ENCODE results near the gene ICOS.

Gene ICOS

GRCh38 chr2:203936535-203936934 lies at the start of gene ICOS:
ICOS (plus strand) TSS chr2:203936763; CDS start chr2:203936815, 52 bp downstream.
- peaks cover 7% of the 10 kb centered on the region for H3K27me3 Mint-ChIP-seq
- ATAC-seq = no peak
- peaks cover 3% of the 10 kb centered on the region for H3K9me3 Mint-ChIP-seq
- peaks cover 6% of the 10 kb centered on the region for H3K4me1 Mint-ChIP-seq
- no peak within 1 kb of the TSS for H3K27ac Mint-ChIP-seq
- H3K36me3 Mint-ChIP-seq = no peaks in the 10 kb centered on the region
- no peak within 1 kb of the TSS for H3K4me3 Mint-ChIP-seq

GRCh38 chr2:203887677-203888076 lies 48.9 kb upstream of the ICOS start:
- Mint-ChIP-seq H3K36me3 (no peaks in the 10 kb centered on the region), H3K27me3 (peaks cover 8% of the 10 kb centered on the region), H3K27ac (no peak overlapping the region), H3K4me3 (no peak overlapping the region), H3K9me3 (no peaks in the 10 kb centered on the region), H3K4me1 (peaks cover 6% of the 10 kb centered on the region)
- ATAC-seq = no peak

- Mint-ChIP-seq H3K4me3 (no peak overlapping the region), H3K9me3 (no peaks in the 10 kb centered on the region), H3K27me3 (peaks cover 8% of the 10 kb centered on the region), H3K27ac (no peak overlapping the region), H3K4me1 (peaks cover 6% of the 10 kb centered on the region), H3K36me3 (no peaks in the 10 kb centered on the region)
- no peak for ATAC-seq
These were observed 47.0 kb upstream of the ICOS start for GRCh38 chr2:203889542-203889941.

- Mint-ChIP-seq H3K9me3 (no peaks in the 10 kb centered on the region), H3K27ac (no peak overlapping the region), H3K36me3 (no peaks in the 10 kb centered on the region), H3K4me3 (no peak overlapping the region), H3K27me3 (peaks cover 8% of the 10 kb centered on the region), H3K4me1 (peaks cover 6% of the 10 kb centered on the region)
- no peak for ATAC-seq
These were observed 46.6 kb upstream of the ICOS start for GRCh38 chr2:203889944-203890343.

- no peak for ATAC-seq
- no peaks in the 10 kb centered on the region for H3K9me3 Mint-ChIP-seq
- no peak overlapping the region for H3K4me3 Mint-ChIP-seq
- no peaks in the 10 kb centered on the region for H3K36me3 Mint-ChIP-seq
- H3K27me3 Mint-ChIP-seq = peaks cover 8% of the 10 kb centered on the region
- H3K27ac Mint-ChIP-seq = no peak overlapping the region
- peaks cover 6% of the 10 kb centered on the region for H3K4me1 Mint-ChIP-seq
These were observed 45.8 kb upstream of the ICOS start for GRCh38 chr2:203890733-203891132.

- Mint-ChIP-seq H3K4me3 (no peak overlapping the region), H3K27ac (no peak overlapping the region)
- ATAC-seq = peak; percentile 68
These were observed 45.1 kb upstream of the ICOS start for GRCh38 chr2:203891474-203891873.

GRCh38 chr2:203892207-203892606 lies 44.4 kb upstream of the ICOS start:
- Mint-ChIP-seq H3K9me3 (no peaks in the 10 kb centered on the region), H3K36me3 (no peaks in the 10 kb centered on the region), H3K27me3 (peaks cover 8% of the 10 kb centered on the region), H3K4me3 (no peak overlapping the region), H3K4me1 (peaks cover 12% of the 10 kb centered on the region), H3K27ac (no peak overlapping the region)
- ATAC-seq = no peak

More at GRCh38 chr2:203891474-203891873, 45.1 kb upstream of the ICOS start:
- H3K4me1 Mint-ChIP-seq = peaks cover 6% of the 10 kb centered on the region
- peaks cover 8% of the 10 kb centered on the region for H3K27me3 Mint-ChIP-seq
- H3K9me3 Mint-ChIP-seq = no peaks in the 10 kb centered on the region
- no peaks in the 10 kb centered on the region for H3K36me3 Mint-ChIP-seq

GRCh38 chr2:203893401-203893800 lies 43.2 kb upstream of the ICOS start:
- no peaks in the 10 kb centered on the region for H3K36me3 Mint-ChIP-seq
- ATAC-seq = no peak
- no peak overlapping the region for H3K4me3 Mint-ChIP-seq
- H3K27ac Mint-ChIP-seq = no peak overlapping the region
- H3K9me3 Mint-ChIP-seq = no peaks in the 10 kb centered on the region
- H3K4me1 Mint-ChIP-seq = peaks cover 24% of the 10 kb centered on the region
- H3K27me3 Mint-ChIP-seq = peaks cover 8% of the 10 kb centered on the region

GRCh38 chr2:203893840-203894239 lies 42.7 kb upstream of the ICOS start:
- no peak for ATAC-seq
- Mint-ChIP-seq H3K9me3 (no peaks in the 10 kb centered on the region), H3K4me3 (no peak overlapping the region), H3K36me3 (no peaks in the 10 kb centered on the region), H3K27me3 (peaks cover 8% of the 10 kb centered on the region), H3K27ac (no peak overlapping the region), H3K4me1 (peaks cover 28% of the 10 kb centered on the region)

GRCh38 chr2:203894262-203894661 lies 42.3 kb upstream of the ICOS start:
- ATAC-seq = peak; percentile 53
- Mint-ChIP-seq H3K27me3 (peaks cover 8% of the 10 kb centered on the region), H3K4me1 (peaks cover 31% of the 10 kb centered on the region), H3K4me3 (no peak overlapping the region), H3K9me3 (no peaks in the 10 kb centered on the region), H3K36me3 (no peaks in the 10 kb centered on the region), H3K27ac (no peak overlapping the region)

GRCh38 chr2:203897544-203897943 lies 39.0 kb upstream of the ICOS start:
- Mint-ChIP-seq H3K4me3 (peak overlapping the region; percentile 5), H3K36me3 (peaks cover 6% of the 10 kb centered on the region), H3K27me3 (no peaks in the 10 kb centered on the region), H3K9me3 (peaks cover 7% of the 10 kb centered on the region), H3K4me1 (peaks cover 25% of the 10 kb centered on the region), H3K27ac (peak overlapping the region; percentile 38)
- ATAC-seq = peak; percentile 74

- Mint-ChIP-seq H3K27me3 (no peaks in the 10 kb centered on the region), H3K9me3 (peaks cover 7% of the 10 kb centered on the region), H3K4me1 (peaks cover 25% of the 10 kb centered on the region), H3K4me3 (no peak overlapping the region), H3K36me3 (peaks cover 6% of the 10 kb centered on the region), H3K27ac (no peak overlapping the region)
- no peak for ATAC-seq
These were observed 37.9 kb upstream of the ICOS start for GRCh38 chr2:203898657-203899056.

- Mint-ChIP-seq H3K27me3 (no peaks in the 10 kb centered on the region), H3K4me3 (no peak overlapping the region), H3K27ac (no peak overlapping the region), H3K36me3 (peaks cover 6% of the 10 kb centered on the region), H3K4me1 (peaks cover 25% of the 10 kb centered on the region), H3K9me3 (peaks cover 7% of the 10 kb centered on the region)
- ATAC-seq = no peak
These were observed 36.3 kb upstream of the ICOS start for GRCh38 chr2:203900253-203900652.

GRCh38 chr2:203904022-203904421 lies 32.5 kb upstream of the ICOS start:
- peaks cover 7% of the 10 kb centered on the region for H3K9me3 Mint-ChIP-seq
- no peak overlapping the region for H3K4me3 Mint-ChIP-seq
- ATAC-seq = no peak
- peaks cover 6% of the 10 kb centered on the region for H3K4me1 Mint-ChIP-seq
- no peak overlapping the region for H3K27ac Mint-ChIP-seq
- peaks cover 6% of the 10 kb centered on the region for H3K36me3 Mint-ChIP-seq
- H3K27me3 Mint-ChIP-seq = no peaks in the 10 kb centered on the region

- H3K4me1 Mint-ChIP-seq = peaks cover 11% of the 10 kb centered on the region
- H3K9me3 Mint-ChIP-seq = peaks cover 6% of the 10 kb centered on the region
- no peaks in the 10 kb centered on the region for H3K27me3 Mint-ChIP-seq
- no peak for ATAC-seq
- no peak overlapping the region for H3K27ac Mint-ChIP-seq
- no peak overlapping the region for H3K4me3 Mint-ChIP-seq
- H3K36me3 Mint-ChIP-seq = peaks cover 3% of the 10 kb centered on the region
These were observed 30.9 kb upstream of the ICOS start for GRCh38 chr2:203905656-203906055.

GRCh38 chr2:203908066-203908796 lies 28.3 kb upstream of the ICOS start:
- Mint-ChIP-seq H3K4me1 (peaks cover 11% of the 10 kb centered on the region), H3K9me3 (no peaks in the 10 kb centered on the region), H3K27me3 (peaks cover 8% of the 10 kb centered on the region), H3K4me3 (no peak overlapping the region), H3K27ac (no peak overlapping the region), H3K36me3 (no peaks in the 10 kb centered on the region)
- peak; percentile 26 for ATAC-seq
